GM19023 (cell line): Measurements from ENCODE around the gene FBRS.

Experiments
- ATAC-seq: cut with Tn5 transposase; IDR thresholded peaks from one replicate; pipeline ENCODE4 v1.9.1; 2021; ENCODE audit warnings: mild to moderate bottlenecking, moderate library complexity; ENCODE audit not compliant: unreplicated experiment

FBRS gene

DNA sequence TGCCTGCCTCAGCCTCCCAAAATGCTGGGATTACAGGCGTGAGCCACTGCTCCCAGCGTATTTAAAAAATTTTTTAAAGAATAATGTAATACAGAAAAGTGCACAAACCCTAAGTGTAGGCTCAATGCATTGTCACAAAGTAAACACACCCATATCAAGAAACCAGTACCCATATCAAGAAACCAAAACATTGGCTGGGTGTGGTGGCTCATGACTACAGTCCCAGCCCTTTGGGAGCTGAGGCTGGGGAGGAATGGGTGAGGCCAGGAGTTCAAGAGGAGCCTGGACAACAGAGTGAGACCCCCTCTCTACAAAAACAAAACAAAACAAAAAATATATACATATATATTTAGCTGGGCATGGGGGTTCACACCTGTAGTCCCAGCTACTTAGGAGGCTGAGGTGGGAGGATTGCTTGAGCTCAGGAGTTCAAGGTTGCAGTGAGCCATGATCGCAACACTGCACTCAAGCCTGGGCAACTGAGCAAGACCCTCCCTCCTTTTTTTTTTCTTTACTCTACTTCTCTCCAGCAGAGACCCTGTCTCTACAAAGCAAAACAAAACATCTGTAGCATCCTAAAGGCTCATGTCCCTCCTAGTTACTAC is 16.8 kb upstream of the FBRS start:
- no peak for ATAC-seq

- ATAC-seq, result no peak
Observed at GRCh38 chr16:30644334-30644830, 13.8 kb upstream of the FBRS start.

DNA sequence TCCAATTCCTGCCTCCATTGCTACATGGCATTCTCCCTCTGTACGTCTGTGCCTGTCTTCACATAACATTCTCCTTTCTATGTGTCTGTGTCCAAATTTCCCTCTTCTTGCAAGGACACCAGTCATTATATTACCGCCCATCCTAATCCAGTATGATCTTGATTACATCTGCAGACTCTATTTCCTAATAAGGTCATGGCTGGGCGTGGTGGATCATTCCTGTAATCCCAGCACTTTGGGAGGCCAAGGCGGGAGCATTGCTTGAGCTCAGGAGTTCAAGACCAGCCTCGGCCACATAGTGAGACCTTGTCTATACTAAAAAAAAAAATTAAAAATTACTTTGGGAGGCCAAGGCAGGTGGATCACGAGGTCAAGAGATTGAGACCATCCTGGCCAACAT is 12.5 kb upstream of the FBRS start:
- no peak for ATAC-seq

DNA sequence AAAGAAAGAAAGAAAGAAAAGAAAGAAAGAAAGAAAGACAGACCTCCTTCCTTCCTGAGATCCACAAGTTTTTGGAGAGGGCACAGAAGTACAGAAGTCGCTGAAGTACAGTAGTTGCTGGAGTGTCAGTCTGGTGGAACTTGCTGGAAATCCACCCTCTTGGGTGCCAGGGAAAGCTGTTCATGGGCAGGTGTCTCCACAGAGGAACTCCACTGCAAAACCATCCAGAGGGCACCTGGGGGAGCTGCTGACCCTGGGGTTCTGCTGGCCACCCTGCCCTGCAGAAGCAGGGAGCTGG is 11.0 kb upstream of the FBRS start:
- no peak for ATAC-seq

DNA sequence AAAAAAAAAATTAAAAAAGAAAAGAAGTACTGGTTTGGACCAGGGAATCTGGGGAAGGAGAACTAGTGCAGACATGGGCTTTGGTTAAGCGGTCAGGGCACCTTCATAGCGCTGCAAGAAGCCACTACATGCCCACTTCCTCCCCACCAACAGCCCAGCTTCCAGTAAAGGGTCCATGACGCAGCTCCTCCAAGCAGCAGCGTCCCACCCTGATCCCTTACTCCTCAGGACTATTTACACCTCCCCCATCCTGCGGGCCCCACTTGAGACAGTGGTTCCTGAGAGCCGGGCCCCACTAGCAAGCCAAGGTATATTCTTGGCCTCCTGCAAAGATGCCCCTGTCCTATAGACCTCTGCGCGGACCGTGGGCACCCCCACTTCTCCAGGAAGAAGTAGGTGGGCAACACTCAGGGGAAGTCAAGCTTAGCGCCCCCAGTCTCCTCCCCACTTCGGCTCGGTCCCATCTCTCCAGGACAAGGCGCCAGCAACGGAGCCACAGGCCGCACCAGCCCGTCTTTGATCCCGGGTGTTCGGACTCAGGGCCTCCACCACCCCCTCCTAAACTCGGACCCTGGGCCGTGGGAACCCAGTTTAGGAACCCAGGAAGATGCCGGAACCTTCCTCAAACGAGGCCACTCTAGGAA is 8.4 kb upstream of the FBRS start:
- no peak for ATAC-seq

GRCh38 chr16:30650369-30651123 is 7.7 kb upstream of the FBRS start, which contains the start of gene PRR14:
TSS of gene PRR14 (plus strand) at chr16:30650960. CDS start at chr16:30651646, 686 bp downstream.
- ATAC-seq, result peak; percentile 77

- ATAC-seq, result peak; percentile 49
Observed at GRCh38 chr16:30651124-30652004, 6.9 kb upstream of the FBRS start.

DNA sequence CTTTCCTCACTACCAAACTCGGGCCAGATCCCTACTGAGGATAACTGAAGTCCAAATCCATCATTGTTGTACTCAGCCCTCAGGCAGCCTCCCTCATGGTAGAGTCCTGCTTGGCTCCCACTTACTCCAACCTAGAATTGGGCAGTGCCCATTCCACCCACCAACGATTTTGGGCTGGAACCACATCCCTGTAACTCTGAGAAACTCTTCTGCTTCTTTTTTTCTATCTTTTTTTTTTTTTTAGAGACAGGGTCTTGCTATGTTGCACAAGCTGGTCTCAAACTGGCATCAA is 6.3 kb upstream of the FBRS start:
- no peak for ATAC-seq

DNA sequence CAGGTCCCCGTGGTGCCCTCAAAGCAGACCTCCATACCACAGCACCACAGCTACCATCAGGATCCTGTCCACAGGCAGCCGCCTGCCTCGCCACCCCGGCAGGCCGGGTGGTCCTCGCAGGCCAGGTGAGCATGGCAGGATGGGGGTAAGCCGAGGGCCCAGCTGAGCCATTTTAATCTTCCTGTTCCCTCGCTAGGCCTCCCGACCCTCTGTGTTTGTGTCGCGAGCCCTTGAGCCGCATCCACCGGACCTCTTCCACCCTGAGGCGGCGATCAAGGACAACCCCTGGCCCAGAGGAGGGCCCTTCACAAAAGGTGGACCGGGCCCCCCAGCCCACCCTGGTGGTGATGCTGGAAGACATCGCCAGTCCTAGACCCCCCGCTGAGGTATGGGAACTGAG is 5.5 kb upstream of the FBRS start:
- ATAC-seq, result no peak

GRCh38 chr16:30654856-30655255 is 3.4 kb upstream of the FBRS start:
- ATAC-seq, result no peak

GRCh38 chr16:30655815-30656347 is 2.4 kb upstream of the FBRS start:
- no peak for ATAC-seq

GRCh38 chr16:30656388-30656787 is 1.8 kb upstream of the FBRS start:
- ATAC-seq, result no peak

DNA sequence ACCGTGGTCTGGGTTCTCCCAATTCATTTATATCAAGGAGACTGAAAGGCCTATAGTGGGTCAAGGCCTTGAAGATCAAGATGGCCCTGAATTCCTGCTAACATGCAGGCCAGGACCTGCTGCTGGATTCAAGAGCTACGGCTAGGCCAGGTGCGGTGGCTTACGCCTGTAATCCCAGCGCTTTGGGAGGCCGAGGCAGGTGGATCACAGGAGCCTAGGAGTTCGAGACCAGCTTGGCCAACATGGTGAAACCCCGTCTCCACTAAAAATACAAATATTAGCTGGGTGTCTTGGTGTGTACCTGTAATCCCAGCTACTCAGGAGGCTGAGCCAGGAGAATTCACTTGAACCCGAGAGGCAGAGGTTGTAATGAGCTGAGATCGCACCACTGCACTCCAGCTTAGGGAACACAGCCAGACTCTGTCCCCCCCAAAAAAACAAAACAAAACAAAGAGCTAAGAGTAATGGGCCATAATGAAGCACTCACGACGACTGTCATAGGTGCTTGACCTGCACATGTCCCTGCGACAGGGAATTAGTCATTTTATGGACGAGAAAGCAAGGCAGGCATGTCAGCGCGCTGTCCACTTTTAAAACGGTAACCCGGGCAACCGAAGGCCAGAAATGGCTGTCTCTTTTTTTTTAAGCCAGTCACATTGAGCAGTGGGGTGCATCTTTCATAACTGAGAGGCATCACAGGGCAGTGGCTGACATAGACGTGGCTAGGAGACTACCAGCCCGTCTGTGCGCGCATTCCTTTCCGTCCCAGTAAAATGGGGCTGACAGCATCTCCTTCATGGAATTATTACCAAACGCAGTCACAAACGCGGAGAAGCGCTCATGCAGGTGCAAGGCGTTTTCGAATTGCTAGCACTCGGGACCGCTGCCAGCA is 1.0 kb upstream of the FBRS start:
- ATAC-seq, result no peak

DNA sequence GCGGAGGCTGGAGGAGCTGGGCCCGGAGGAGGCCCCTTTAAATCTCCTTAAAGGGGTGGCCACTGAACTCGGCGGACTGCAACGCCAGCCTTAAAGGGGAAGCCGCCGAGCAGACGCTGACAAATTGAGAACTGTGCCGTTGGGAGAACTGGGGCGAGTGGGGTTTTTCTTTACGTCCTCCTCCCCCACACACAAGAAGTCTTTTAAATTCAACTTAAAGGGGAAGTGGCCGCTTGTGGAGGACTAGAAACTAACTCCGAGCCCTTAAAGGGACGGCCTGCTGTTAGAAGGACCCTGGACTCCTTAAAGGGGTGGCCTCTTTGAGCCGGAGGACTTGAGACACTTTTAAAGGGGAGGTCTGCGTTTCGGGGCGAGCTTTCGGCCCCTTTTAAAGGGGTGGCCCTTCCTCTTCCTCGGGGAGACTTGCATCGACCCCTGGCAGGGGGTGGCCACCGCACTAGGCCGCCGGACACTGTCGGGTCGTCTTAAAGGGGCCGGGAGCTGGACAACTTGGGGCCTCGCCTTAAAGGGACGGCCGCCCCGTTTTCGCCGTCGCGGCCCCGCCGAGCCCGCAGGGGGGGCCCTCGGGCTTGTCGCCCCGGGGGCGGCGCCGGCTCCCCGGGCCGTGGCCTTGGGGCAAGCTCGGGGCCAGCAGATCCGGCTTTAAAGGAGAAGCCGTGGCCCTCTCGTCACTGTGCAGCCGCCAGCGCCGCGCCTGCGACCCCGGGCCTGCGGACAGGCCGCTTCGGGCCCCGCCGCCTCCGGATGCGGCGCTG is 688 bp downstream of the FBRS start:
- peak; percentile 49 for ATAC-seq

GRCh38 chr16:30659507-30660423 is 1.5 kb downstream of the FBRS start:
- ATAC-seq, result no peak

DNA sequence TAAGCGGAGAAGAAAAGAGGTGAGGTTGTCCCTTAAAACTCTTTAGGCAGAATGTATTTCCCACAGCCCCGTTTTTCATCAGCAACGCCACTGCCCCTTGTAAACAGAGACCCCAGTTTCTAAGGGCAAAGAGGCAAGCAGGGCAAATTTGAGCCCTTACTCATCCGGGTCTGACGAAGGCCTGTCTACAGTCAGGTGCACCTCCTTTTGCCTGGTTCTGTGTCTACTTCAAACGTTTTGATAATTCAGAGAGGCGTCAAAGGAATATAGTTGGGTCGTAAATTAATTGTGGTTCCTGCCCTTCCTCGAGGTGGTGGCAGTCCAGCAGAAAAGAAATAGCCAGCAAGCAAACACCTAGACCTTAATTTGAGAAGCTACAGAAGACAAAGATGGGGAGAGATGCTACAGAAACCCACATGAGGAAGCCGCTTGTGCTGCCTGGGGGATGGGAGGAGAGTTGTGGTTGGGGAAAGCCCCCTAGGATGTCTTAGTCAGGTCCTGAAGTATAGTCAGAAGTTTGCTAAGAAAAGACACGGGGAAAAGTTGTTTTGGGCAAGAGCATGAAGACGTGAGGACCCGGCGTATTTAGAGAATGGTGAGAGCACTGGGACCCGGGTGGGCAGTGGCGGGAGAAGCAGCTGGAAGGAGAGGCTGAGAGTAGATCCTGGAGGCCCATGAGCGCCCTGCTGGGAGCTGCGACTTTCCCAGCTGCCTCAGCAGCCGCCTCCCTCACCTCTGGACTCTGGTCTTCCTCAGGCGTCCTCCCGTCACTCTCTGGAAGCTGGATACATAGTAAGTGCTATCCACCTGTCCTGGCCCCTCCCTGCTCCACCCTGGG is 2.4 kb downstream of the FBRS start:
- no peak for ATAC-seq

- no peak for ATAC-seq
Observed at GRCh38 chr16:30662449-30662848, 4.2 kb downstream of the FBRS start.
